ENCODE data around the gene OOSP1.

The OOSP1 gene

DNA sequence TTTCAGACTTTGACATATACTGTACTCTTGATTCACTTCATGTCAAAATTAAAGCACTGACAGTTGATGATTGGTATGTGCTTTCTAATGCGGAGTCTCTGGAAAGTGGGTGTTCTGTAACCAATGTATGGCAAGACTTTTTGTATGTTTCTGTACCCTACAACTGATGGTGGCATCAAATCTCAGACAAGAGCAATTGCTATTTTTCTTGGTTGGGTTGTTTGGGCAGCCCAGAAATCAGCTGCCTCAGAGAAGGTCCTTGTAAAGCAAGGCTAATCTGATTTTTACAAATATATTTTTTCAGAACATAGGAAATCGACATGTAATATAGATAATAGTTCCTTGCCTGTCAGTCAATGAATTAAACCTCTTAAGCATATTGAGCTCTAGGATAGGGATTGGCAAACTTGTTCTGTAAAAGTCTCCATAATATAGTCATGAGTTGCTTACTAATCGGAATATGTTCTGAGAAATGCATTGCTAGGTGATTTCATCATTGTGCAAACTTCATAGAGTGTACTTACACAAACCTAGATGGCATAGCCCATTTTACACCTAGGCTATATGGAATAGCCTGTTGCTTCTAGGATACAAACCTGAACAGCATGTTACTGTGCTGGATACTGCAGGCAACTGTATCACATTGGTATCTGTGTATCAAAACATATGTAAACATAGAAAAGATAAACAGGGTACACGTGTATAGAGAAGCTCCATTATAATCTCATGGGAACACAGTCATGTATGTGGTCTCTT, 15.4 kb downstream of the OOSP1 start:
- no peak overlapping the region for H3K4me3 ChIP-seq (replicated peaks; ENCODE audit: insufficient read depth, low read length)
- DNase-seq (ENCODE audit: low read depth in 1 of 2, low spot score in 1 of 2), result peak in 1 of 2 experiments; percentile 44
- TF ChIP-seq REST (IDR thresholded peaks at IDR 0.05; ENCODE audit: insufficient replicate concordance, low read depth) (no peak), POLR2AphosphoS5 (IDR thresholded peaks at IDR 0.05; ENCODE audit: low read depth) (no peak), SPI1 (IDR thresholded peaks at IDR 0.05; ENCODE audit: borderline replicate concordance, low read depth) (no peak), GABPA (IDR thresholded peaks at IDR 0.05; ENCODE audit: low read depth) (no peak)
- TF ChIP-seq, protein P1, sequence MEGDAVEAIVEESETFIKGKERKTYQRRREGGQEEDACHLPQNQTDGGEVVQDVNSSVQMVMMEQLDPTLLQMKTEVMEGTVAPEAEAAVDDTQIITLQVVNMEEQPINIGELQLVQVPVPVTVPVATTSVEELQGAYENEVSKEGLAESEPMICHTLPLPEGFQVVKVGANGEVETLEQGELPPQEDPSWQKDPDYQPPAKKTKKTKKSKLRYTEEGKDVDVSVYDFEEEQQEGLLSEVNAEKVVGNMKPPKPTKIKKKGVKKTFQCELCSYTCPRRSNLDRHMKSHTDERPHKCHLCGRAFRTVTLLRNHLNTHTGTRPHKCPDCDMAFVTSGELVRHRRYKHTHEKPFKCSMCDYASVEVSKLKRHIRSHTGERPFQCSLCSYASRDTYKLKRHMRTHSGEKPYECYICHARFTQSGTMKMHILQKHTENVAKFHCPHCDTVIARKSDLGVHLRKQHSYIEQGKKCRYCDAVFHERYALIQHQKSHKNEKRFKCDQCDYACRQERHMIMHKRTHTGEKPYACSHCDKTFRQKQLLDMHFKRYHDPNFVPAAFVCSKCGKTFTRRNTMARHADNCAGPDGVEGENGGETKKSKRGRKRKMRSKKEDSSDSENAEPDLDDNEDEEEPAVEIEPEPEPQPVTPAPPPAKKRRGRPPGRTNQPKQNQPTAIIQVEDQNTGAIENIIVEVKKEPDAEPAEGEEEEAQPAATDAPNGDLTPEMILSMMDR (IDR thresholded peaks at IDR 0.05; ENCODE audit: insufficient read depth, low read length), result no peak
- H3K27me3 ChIP-seq (ENCODE audit: insufficient read depth, poor library complexity, severe bottlenecking), result no peaks in the 10 kb centered on the region
- H3K27ac ChIP-seq (replicated peaks), result peak overlapping the region; percentile 21

DNA sequence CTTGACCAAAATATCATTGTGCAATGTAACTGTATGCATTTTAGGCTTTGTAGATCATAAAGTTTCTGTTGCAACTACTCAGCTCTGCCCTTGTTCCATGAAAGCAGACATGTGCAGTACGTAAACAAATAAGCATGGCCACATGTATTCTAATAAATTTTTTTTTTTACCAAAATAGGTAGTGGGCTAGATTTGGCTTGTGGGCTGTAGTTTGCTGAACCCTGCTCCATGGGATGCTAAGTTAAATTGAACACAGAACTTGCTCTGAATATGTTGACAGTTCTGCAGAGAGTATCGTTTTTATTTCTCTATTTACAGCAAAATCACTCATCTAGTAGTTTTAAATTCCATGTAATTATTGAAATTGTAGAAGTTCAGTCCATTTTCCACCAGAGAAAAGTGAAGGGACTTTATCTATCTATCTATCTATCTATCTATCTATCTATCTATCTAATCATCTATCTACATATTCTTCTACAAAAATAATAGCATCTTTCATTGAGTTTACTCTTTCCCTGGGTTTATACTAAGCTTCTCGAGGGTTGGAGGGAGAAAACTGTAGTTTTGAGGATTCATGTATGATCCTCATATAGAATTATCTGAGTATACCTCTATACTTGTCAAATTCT, 16.1 kb downstream of the OOSP1 start:
- Histone ChIP-seq H3K4me3 (replicated peaks; ENCODE audit: insufficient read depth, low read length) (no peak overlapping the region), H3K27me3 (ENCODE audit: insufficient read depth, poor library complexity, severe bottlenecking) (no peaks in the 10 kb centered on the region), H3K27ac (replicated peaks) (peak overlapping the region; percentile 21; the same call in 1 of the 2 replicates)
- TF ChIP-seq REST (IDR thresholded peaks at IDR 0.05; ENCODE audit: insufficient replicate concordance, low read depth) (no peak), GABPA (IDR thresholded peaks at IDR 0.05; ENCODE audit: low read depth) (no peak), POLR2AphosphoS5 (IDR thresholded peaks at IDR 0.05; ENCODE audit: low read depth) (no peak), SPI1 (IDR thresholded peaks at IDR 0.05; ENCODE audit: borderline replicate concordance, low read depth) (no peak)
- TF ChIP-seq, protein P1 (IDR thresholded peaks at IDR 0.05; ENCODE audit: insufficient read depth, low read length), result no peak
- DNase-seq (ENCODE audit: low read depth in 1 of 2, low spot score in 1 of 2), result no peak

- Histone ChIP-seq H3K27me3 (ENCODE audit: insufficient read depth, poor library complexity, severe bottlenecking) (no peaks in the 10 kb centered on the region), H3K27ac (replicated peaks) (no peak overlapping the region), H3K4me3 (replicated peaks; ENCODE audit: insufficient read depth, low read length) (no peak overlapping the region)
- TF ChIP-seq POLR2AphosphoS5 (IDR thresholded peaks at IDR 0.05; ENCODE audit: low read depth), result no peak
- TF ChIP-seq GABPA (IDR thresholded peaks at IDR 0.05; ENCODE audit: low read depth), result no peak
- TF ChIP-seq SPI1 (IDR thresholded peaks at IDR 0.05; ENCODE audit: borderline replicate concordance, low read depth), result no peak
- TF ChIP-seq, protein P1 (IDR thresholded peaks at IDR 0.05; ENCODE audit: insufficient read depth, low read length), result no peak
- TF ChIP-seq REST (IDR thresholded peaks at IDR 0.05; ENCODE audit: insufficient replicate concordance, low read depth), result no peak
- no peak for DNase-seq (ENCODE audit: low read depth in 1 of 2, low spot score in 1 of 2)
Measured at GRCh38 chr11:59957094-59957493, 18.9 kb downstream of the OOSP1 start.
